Glomerular endothelial cell (primary cell): ENCODE results near the gene CRABP1. TPM values are rescaled to one million over a fixed set of nuclear protein-coding genes. Genes with fewer than 3 reads are reported as not detected.
A peak's percentile ranks its signal among the peaks of the same experiment; 100 is the strongest.

Source experiments
- DNase-seq: peaks from one replicate; pipeline ENCODE4 v3.0.0-alpha.2; 2011; ENCODE audit warnings: low read depth, low spot score; ENCODE audit errors: extremely low read depth
- total RNA-seq: library from RNA; depleted of rRNA; stranded (reverse); fragments of >200 nt; gene quantifications from 2 replicates; pipeline ENCODE4 v1.2.3, GENCODE V29; 2015

The CRABP1 gene
- not detected in 2 replicates for total RNA-seq

DNA sequence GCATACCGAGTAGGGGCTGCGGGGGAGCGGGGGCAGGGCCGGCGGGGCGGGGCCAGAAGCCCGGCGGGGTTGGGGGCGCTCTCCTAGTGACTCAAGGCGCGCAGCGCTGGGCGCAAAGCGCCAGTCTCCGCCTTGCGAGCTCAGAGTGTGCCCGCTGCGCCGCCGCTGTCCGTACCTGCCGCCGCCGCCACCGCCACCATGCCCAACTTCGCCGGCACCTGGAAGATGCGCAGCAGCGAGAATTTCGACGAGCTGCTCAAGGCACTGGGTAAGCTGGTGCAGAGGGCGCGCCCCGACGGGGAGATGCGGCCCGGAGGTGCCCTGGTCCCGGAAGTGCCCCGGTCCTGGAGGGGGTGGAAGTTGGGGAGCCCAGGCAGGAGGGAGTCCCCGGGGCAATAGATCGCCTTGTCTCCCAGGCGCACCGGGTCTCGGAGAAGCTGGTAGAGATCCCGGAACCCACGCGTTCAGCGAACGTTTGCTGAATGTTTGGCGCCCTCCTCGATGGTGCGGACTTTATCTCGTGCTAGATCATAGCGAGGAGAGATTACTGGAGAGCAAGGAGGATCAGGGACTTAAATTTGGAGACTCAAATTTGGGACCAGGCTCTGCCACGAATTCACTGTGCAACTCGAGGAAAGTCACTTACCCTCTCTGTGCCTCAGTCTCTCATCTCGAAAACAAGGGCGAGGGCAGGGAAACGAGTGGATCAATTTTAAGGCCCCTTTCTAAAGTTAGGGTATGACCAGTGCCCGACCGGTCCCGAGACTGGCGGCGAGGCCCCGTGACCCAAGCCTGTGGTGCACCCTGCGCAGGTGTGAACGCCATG lies at the start of gene CRABP1:
CRABP1 (plus strand) TSS at position 123 of the 826 bp plus-strand sequence; CDS start at position 199, 76 bp downstream.
- DNase-seq = no peak

DNA sequence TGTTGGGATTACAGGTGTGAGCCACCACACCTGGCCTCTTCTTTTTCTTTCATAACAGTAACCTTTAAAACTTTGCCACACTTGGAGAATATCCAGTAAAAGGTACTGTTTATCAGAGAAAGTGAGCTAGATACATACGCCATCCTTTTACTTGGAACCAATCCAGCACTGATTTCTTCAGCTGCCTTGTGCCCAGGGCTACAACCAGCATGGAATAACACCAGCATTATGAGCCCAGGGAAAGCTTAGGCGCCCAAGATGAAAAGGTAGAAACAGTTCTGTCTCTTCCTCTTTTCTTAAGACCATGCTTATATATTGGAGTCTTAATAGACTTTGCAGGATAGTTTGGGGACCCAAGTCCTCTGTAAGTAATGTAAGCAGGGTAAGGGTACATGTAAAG lies 49.1 kb upstream of the CRABP1 start:
- DNase-seq = no peak

DNA sequence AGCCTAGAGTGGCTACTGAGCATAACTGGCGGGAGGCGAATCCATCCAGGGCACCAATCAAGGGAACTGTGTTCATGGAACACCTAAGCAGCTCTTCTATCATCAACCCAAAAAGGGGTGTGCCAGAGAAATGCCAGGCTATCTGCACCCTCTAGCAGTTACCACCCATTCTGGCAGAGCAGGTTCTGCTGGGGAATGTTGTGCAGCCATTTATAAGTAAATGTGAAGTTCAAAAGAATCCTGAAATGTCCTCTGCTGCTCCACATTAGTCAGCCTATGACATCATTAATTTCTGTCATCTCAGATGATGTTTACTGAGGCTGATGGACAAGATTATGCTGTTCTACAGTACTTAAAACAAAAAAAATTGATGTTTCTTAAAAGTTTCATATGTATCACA lies 48.5 kb upstream of the CRABP1 start:
- DNase-seq = no peak

DNA sequence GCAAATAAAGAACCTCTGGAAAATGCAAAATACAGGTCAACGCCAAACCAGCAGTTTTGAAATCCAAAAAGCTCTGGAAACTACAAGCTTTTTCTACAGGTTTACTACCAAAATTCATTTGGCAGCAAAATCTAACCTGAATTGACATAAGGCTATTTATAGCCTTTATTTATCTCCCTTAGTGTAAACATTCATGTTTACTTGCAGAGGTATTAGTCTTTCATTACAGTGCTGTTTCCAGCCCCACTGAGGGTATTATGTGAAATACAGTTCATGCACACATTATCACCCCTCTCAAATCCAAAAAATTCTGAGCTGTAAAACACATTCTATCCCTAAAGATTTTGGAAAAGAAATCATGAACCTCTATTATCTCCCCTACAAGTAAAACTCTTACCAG lies 47.9 kb upstream of the CRABP1 start:
- DNase-seq = no peak

DNA sequence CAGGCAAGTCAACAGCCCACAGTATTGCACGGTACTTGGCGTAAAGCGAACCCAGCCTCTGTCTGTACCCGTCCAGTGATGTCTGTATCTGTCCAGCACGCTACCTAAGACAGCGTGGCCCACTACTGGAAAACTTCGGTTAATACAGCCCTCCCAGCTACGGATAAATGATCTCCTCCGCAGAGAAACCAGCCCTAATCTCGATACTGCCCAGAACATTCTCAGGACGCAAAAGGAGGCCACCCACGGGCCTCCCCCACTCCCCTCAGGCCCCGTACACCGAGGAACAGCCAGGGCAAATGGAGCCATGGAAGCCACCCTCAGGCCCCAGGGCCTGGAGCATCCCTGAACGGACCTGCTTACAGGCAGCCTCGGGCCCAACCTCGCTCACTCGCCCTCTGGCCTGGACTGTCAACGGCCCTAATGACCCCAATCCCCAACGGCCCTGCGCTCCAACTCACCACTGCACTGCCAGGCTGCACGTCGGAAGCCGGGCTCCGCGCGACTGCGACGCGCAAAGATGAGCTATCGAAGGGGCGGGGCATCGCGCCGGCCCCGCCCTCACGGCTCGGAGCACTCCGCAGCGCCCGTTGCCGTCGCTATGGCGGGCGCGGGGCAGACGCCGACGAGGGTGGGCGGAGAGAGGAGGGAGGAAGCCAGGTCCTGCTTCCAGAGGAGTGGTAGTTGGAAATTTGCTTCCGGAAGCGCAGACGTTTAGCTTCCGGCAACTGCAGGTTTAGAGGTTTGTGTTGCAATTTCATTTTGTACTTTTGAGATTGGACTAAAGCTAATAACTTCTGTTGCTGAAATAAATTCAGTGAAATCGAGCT lies 40.8 kb upstream of the CRABP1 start, which contains the start of gene SKIC8:
SKIC8 (minus strand) TSS at position 509 of the 830 bp plus-strand sequence. CDS start 3,923 bp downstream, outside the sequence.
- DNase-seq = peak; percentile 42

DNA sequence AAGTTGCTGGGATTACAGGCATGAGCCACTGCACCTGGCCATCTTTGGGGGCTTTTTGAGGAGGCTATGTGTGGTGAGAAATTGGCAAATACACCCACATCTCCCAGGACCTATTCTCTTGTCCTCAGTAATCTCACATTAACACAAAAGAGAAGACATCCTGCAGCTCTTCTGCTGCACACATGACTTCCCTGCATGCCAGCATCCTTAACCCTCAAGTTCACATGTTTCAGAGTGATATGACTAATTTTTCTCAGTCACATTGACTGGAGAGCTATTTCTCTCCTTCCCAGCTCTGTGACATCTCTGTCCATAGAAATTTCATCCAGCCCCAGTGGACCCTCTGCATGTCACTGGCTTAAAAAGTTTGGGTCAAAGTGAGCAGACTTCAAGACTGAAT lies 38.8 kb upstream of the CRABP1 start:
- DNase-seq = no peak

DNA sequence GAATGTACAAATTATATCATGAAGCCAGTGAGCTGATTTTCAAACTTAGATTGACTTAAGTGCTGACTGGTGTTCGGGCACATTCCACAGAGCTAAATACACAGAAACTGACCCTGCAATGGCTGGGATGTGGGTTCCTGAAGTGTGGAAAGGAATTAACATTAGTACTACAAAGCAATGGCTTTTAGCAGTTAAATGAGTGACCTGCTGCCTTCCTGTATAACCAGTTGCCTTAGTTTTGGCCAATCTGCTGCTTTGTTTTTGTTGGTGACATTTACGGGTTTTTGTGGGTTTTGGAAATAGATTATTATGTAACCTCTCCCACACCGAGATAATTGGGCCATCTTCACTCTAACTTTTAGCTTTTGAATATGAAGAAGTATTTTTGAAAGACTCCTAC lies 38.3 kb upstream of the CRABP1 start:
- DNase-seq = no peak

DNA sequence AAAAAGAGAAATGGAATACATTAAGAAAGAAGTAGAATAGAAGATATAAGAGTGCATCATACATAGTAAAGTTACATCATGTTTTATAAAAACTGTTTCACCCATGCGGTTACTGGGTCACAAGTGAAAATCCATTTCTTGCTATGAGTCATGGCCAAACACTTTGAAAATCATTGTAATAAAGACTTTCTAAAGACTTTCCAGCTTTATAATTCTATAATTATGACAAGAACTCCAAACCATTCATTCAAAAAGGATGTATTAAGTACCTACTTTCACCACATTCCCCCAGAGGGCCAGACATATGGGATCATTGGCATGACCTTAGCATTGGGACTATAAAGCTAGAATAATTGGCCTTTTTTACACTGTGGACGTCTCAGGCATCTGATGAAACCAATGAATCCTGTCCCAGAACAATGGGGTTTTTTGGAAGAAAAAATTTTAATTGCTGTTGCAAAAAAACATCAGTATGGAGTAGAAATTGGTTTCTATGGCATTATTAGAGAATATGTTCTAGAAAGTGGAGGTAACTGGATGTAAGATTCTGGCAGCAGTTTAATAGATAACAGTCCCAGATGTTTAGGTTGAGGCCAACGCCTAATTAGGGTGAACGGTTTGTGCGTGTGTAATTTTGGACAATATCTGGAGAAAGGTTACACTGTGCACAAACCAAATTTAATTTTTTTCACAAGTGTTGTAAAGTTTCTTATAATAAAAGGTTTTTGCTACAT lies 37.4 kb upstream of the CRABP1 start:
- no peak for DNase-seq

DNA sequence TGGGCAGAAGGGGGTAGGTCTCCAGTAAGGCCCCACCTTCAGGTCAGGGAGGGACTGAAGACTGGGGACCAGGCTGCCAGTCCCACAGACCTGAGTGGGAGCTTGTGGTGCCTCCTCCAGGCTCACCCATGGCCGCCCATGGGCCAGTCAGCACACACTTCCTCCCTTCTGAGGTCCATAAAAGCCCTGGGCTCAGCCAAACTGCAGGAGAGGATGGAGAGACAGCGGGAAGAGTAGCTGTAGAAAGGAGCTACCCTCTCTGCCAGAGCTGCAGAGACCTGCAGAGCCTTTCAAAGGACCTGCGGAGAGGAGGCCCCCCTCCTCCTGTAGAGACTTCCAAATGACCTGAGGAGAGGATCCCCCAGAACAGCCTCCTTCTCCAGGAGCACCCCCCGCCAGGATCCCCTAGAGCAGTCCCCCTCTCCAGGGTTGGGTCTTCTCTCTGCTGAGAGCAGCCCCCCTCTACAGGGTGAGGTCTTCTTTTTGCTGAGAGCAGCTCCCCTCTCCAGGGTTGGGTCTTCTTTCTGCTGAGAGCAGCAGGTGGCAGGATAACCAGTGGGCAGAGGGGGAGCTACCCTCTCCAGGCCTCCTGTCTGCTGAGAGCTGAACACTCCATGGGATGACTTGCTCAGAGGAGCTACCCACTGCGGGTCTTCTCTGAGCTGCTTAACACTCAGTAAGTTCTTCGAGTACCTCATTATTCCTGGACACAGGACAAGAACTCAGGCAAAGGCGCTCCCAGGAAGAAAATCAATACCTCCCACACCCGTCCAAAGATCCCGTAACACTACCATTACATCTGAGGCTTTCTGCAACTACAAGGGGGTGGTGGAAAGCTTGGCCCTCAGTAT lies 35.7 kb upstream of the CRABP1 start:
- no peak for DNase-seq

DNA sequence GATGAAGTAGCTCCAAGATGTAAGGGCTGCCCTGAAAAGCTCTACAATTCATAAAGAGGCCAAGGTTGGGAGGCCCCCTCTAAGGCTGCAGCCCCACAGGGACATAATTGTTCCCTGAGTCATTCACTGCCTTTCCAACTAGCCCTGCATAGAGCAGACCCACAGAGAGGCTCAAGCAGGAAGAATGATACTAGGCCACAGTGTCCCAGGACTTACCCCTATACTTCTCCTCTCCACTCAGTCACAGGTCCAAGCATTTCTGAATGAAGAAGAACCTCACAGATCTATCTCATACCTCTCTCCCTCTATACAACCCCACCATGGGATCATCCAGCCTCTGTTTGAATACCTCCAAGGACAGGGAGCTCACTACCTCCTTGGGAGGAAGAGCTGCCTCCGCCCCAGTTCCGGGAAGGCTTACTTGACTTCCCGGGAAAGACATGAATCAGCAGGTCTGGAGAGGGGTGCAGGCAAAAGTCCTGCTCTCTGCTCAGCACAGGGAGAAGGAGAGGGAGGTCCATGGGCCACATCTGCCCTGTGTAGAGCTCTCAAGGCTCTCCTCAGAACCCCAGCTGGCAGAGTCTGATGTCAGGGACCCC lies 33.9 kb upstream of the CRABP1 start:
- no peak for DNase-seq

DNA sequence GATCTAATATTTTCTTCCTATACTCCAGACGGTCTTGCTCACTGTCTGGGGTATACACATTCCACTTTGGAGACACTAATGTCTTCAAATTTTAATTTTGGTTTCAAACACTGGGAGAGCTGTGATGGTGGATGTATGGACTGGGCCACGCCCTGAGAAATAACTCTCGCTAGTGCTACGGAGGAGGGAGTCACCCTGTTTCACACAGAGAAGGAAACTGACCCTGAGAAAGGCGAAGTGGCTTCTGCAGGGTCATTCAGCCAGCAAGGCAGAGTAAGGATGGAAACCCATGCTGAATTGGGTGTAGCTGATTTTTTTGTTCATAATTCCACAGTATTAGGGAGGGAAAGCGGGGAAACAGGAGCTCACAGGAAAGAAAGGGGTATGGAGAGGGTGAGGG lies 32.2 kb upstream of the CRABP1 start:
- no peak for DNase-seq

DNA sequence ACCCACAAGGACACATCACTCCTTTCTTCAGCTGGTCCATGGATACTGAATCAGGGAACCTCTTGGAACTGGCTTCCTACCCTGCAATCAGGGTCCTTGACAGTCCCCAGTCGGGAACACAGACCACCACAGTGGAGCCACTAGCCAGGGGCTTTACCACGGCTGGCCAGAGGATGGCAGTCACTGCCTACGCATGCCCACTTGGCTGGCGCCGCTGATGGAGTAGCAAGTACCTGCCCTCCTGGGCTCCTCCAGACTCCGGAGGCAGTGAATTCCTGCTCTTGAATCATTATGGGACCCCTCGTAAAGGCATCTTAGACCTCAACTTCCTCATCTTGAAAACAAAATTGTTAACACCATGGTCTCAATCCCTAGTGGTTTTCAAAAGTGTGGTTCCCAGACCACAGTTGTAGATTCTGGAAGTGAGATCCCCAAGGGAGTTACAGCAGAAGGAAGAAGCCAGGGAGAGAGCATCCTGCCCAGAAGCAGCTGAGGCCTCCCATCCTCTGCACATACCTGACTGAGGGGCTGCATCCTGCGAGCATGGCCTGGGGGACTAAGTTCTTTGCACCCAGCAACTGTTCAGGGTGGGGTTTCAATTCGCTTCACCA lies 31.6 kb upstream of the CRABP1 start:
- DNase-seq = no peak

DNA sequence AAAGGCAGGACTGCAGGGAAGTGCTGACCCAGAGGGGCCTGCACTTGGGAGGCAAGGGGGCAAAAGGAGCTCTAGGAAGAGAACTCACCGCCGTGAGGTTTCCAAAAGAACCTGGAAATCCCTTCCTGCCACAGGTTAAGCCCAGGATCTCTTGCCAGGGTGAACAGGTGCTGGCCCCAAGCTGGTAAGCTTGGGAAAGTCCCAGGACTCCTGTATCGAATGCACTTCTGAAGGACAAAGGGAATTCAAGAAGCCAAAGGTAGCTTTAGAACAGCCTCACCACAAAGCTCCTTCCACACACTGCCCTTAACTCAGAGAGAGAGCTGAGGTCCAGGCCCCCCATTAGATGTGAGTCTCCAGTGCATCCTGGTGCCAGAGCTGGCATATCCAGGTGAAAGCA lies 28.9 kb upstream of the CRABP1 start:
- DNase-seq = no peak

DNA sequence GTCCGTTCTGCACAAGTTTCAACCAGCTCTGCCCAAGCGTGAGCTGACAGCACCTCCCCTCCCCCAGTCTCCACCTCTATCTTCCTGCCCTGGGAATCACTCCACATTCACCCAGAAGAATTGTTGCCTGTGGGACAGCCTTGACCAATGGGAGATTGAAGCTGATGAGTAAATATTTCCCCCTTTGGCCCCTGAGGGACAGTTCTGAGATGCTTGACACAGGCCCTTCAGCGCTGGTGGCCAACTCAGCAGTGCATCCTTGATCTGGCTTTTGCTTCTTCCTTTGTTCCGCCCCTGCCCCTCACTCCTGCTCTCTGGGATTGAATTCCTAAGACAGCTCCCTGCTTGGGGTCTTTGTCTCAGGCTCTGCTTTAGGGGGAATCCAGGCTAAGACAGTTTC lies 27.6 kb upstream of the CRABP1 start:
- DNase-seq = no peak

DNA sequence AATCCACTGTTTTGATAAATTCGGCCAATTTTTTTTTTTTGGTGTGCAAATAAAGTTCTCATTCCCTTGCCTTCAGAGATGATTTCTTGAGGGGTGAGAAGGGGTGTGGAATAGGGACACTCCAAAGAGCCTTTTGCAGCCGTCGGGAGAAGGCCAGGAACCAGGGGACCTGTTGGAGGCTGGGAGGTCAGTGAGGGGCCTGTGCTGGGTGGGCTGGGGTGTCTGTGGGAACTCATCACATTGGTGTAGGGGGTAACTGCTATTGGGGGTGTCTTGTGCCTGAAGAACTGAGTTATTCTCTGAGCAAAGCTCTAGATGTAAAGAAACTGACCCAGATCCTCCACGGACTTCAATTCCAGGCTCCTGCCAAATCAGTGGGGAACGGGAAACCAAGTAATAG lies 27.2 kb upstream of the CRABP1 start:
- DNase-seq = no peak

DNA sequence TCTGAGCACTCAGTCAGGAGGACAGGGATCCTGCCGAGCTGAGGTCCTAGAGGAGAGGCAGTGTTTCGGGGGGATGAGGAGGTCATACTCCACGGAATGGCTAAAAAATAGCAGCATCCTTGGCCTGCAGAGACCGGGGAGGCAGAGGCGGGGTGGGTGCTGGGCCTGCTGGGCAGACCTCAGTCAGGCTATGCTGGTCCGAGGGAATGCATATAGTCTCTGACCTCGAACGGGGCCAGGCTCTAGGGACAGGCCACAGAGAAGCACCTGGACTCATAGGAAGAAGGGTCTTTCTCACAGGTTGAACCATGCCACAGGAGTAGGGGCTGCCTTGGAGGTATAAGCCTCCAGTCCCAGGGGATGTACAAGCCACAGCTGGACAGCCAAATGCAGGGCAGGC lies 26.8 kb upstream of the CRABP1 start:
- DNase-seq = no peak

DNA sequence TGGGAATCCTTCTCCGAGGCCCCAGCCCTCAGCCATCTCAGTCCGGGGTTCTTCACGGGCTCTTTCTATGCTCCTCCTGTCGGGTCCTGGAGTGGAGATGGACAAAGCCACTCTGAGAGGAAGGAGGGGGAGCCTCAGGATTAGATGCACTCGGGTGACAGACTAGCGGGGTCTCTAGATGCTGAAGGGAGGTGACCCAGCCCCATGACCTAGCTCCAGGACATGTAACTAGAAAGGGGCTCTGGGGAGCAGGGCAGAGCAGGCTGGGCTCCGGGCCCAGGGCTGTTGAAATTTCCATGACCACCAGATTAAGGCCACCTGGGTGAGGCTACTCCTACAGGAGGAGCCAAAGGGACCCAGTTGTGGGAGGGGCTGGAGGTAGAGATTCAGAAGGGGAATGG lies 26.0 kb upstream of the CRABP1 start:
- DNase-seq = no peak

DNA sequence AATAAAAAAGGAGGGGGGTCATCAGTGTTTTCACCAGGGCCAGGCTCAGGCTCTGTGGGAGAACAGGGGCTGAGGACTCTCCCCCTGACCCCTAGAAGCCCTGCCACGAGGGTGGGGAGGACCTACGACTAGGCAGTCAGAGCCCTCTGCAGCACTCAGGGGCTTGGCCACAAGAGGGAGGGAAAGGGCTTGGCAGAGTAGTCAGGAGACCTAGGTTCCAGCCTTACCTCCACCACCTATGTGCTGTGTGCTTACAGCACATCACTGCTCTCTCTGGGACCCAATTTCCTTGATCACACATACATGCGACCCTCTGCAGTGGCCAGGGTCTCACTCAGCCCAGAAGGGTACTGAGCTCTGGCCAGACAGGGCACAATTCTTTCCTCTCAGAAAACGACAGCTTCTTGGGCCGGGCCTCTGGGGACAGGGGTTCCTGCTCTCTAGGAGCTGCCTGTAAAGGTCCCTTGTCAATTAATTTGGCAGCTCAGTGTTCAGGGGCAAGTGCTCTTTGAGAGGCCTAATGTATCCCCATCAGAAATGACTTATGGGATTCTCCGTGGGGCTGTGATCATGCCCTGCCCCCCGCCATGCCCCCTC lies 24.4 kb upstream of the CRABP1 start:
- DNase-seq = no peak
